Esophagus squamous epithelium (tissue), 4 donors: ENCODE data around the gene RALGPS2.

Experiments
- POLR2A ChIP-seq, 4 donors: fragments of 450-650 bp; IDR thresholded peaks; one replicate each; pipeline ENCODE4 v1.6.1; 2017; ENCODE audit warnings: antibody characterized with exemption in 4 of 4, mild to moderate bottlenecking in 4 of 4, moderate library complexity in 3 of 4
- TF ChIP-seq, protein P1 (sequence below), 6 experiments: fragments of 450-650 bp in 4 of 6; fragments of 200-600 bp in 2 of 6; sonication (generic) in 2 of 6; IDR thresholded peaks; one replicate each; pipeline ENCODE4 v1.5.1; 2016 to 2019; ENCODE audit warnings: antibody characterized with exemption in 6 of 6, mild to moderate bottlenecking in 4 of 6, moderate library complexity in 4 of 6

DNA sequence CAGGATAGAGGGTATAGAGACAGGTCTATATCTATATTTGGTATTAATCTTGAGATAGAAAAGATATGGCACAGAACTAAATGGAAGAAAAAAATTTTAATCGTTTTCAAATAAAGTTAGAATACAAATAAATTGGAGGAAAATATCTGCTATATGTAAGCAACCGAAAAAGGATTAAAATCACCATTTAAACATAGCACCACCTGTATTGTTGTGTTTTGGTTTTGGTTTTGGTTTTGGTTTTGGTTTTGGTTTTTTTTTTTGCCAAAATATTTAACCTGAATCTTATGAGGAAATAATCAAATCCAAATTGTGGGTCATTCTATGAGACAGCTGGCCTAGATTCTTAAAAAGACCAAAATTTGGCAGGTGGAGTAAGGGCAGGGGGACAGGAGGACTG, 174.4 kb downstream of the RALGPS2 start:
- TF ChIP-seq, protein P1, sequence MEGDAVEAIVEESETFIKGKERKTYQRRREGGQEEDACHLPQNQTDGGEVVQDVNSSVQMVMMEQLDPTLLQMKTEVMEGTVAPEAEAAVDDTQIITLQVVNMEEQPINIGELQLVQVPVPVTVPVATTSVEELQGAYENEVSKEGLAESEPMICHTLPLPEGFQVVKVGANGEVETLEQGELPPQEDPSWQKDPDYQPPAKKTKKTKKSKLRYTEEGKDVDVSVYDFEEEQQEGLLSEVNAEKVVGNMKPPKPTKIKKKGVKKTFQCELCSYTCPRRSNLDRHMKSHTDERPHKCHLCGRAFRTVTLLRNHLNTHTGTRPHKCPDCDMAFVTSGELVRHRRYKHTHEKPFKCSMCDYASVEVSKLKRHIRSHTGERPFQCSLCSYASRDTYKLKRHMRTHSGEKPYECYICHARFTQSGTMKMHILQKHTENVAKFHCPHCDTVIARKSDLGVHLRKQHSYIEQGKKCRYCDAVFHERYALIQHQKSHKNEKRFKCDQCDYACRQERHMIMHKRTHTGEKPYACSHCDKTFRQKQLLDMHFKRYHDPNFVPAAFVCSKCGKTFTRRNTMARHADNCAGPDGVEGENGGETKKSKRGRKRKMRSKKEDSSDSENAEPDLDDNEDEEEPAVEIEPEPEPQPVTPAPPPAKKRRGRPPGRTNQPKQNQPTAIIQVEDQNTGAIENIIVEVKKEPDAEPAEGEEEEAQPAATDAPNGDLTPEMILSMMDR (IDR thresholded peaks at IDR 0.05): no peak
- no peak for TF ChIP-seq POLR2A (IDR thresholded peaks at IDR 0.05)
